Activated T-cell treated with anti-CD3 and anti-CD28 coated beads for 48 hours (primary cell): ENCODE measurements around the gene SGCD.

Source experiments
- DNase-seq: peaks from one replicate; pipeline ENCODE4 v3.0.0-alpha.2; 2020; ENCODE audit warnings: low read depth

SGCD gene

GRCh38 chr5:156513123-156513815 is 186.3 kb downstream of the SGCD start:
- no peak for DNase-seq

- no peak for DNase-seq
Measured at GRCh38 chr5:156515121-156515520, 188.2 kb downstream of the SGCD start.

GRCh38 chr5:156515803-156516360 is 188.9 kb downstream of the SGCD start:
- no peak for DNase-seq

- no peak for DNase-seq
Measured at GRCh38 chr5:156522651-156523529, 195.9 kb downstream of the SGCD start.

DNA sequence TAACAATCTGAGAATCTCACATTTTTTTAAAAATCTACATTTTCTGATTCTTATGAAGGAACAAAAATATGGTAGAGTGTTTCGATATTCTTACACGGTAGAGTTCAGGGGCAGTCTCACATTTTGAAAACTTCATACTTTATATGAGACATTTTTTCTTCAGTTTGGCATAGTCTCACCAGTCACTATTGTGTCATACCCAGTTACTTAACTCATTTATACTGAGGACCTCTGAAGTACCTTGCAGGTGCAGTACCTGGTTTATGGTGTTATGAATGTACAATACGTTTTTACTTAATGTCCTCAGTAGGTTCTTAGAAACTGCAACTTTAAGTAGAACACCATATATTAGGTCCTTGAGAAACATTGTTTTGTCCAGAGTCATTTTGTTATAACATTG is 196.6 kb downstream of the SGCD start:
- no peak for DNase-seq

GRCh38 chr5:156526081-156526925 is 199.3 kb downstream of the SGCD start:
- no peak for DNase-seq

DNA sequence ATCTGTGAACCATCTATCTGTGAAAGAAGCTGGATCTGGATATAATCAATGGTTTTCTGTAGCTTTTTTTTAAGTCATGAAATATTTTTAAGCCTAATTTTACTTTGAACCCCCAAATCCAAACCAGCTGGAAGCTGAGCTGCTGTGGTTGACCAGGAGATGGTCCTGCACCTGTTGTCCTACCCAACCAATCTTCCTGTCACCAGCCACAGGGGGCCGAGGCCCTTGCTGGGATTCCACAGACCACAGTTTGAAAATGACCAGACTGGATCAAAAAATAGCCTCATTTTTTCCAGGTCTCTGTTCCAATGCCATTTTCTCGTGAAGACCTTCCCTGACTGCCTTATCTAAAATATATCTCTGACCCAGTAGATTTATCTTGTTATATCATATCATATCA is 200.6 kb downstream of the SGCD start:
- no peak for DNase-seq

DNA sequence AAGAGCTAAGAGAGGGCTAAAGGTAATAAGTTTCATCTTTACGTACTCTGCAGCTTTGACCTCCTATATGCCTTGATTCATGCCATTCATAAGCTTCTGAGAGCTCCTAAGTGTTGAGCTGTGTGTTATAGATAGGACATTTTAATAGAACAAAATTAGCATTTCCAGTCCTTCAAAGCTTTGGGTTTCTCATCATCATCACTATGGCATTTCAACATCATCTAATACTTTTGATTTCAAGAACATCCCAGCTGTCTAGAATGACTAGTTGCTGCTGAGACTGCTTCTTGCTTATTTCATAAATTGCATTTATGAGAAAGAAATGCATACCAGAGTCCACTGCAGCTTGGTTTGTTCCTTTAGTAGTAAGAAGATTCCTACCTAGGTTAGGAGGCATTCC is 201.7 kb downstream of the SGCD start:
- DNase-seq: no peak

- no peak for DNase-seq
Measured at GRCh38 chr5:156529892-156530291, 202.9 kb downstream of the SGCD start.

- DNase-seq: no peak
Measured at GRCh38 chr5:156531199-156531598, 204.2 kb downstream of the SGCD start.

- no peak for DNase-seq
Measured at GRCh38 chr5:156532921-156533320, 206.0 kb downstream of the SGCD start.

DNA sequence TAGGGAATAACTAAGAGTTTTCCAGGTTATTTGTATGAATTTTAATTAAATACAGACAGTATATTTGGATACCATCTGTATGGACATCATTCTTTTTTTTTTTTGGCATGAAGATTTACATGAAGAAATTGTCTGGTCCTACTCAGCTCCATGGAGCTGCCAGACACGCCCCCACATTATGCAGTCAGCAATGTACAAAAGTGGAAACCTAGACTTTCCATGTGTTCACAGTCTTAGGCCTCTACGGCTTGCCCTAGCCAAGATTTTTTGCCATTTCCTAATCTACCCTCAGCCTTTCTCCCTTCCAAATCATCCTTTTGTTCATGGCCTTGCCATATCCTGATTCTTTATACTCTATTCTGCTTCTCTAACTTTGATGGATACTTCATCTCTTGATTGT is 207.1 kb downstream of the SGCD start:
- DNase-seq: no peak

DNA sequence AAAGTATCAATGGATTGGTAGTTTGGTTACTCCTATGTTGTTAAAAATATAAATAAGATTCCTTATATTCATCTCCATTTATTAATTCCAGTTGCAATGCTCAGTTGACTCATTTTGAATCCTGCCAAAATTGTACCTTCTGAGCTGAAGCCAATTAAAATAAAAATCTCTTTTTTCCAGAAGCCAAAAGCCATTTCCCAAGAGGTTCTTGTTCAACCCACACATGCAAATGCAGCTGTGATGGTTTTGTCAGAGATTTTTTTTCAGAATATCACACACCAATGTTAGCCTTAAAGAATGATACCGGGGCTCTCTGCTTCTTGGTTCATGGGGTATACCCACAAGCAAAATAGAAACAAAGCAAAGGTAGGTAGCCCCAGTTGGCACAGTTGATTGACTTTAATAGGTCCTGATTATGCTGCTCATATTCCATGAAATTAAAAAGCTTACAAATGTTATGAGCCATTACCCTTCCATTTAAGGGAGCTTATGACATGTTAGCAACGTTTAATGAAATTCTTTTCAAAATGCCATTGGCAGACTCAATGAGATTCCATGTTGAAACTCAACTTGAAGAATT is 208.0 kb downstream of the SGCD start:
- DNase-seq: no peak

DNA sequence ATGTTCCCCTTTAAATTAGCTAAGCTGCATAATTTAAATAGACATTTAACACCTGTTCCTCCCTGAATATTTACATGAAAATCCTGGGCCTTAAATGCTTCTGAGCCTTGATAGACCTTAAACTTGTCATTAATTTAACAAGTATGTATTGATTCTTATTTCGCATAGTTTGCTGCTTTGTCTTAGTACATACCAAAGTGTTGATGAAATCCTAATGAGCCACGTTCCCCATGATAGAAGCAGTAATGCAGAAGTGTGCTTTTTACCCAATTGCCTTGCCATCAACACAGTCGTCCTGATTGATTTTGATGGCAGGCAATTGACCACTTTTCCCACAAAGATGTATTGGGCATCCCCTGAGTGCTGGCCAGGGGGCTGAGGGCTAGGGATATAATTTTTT is 213.5 kb downstream of the SGCD start:
- no peak for DNase-seq

GRCh38 chr5:156541582-156541981 is 214.6 kb downstream of the SGCD start:
- DNase-seq: no peak

GRCh38 chr5:156543348-156544145 is 216.6 kb downstream of the SGCD start:
- no peak for DNase-seq

DNA sequence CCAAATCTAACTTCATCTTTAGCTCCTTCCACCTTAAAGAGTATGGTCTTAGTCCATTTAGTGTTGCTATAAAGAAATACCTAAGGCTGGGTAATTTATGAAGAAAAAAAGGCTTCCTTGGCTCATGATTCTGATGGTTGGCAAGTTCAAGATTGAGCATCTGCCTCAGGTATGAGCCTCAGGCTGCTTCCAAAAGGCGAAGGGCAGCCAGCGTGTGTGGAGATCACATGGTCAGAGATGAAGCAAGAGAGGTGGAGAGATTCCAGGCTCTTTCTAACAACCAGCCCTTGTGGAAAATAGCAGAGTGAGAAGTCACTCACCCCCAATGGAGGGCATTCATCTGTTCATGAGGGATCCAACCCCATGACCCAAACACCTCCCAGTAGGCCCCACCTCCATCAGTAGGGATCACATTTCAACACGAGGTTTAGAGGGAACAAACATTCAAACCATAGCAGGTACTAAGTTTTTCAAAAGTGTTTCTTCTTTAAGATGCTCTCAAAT is 225.9 kb downstream of the SGCD start:
- no peak for DNase-seq

GRCh38 chr5:156556666-156557406 is 229.9 kb downstream of the SGCD start:
- DNase-seq: no peak

DNA sequence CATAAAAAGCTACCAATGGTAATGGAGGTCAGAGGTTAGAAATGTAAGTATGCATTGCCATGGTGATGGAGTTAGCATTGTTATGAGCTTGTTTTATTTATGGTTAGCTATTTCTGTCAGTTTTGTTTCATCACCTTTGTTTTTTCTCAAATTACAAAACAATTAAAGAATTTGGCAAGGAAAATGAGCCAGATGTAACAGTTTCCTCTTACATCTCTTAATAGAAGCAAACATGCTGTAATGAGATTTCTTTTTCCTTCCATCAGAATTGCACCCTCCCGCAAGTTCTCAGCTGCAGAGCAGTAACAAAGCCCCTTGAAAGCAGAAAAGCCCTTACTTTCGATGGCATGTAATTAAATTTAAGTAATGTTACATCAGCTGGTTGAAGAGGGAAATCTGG is 233.0 kb downstream of the SGCD start:
- no peak for DNase-seq

DNA sequence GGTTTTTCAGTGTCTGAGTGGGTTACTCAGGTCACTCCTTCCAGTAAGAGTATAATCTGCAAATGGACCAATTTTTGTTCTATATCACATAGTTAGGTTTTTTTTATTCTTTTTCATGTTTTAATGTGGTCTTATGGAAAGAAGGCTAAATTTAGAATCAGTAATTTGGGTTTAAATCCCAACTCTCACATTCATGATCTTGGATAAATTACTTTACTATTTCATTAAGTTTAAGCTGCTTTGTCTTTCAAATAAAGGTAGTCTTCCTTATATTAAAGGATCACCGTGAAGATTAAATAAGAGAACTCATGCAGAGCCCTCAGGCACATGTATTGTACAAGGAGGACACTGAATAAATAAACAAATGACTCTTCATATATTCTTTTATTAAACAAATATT is 234.7 kb downstream of the SGCD start:
- no peak for DNase-seq
